Testis (tissue), 3 donors: ENCODE data around the gene E2F2. TPM values are rescaled to one million over a fixed set of nuclear protein-coding genes. Genes with fewer than 3 reads are reported as not detected.

Source experiments
- DNase-seq: peaks from one replicate; pipeline ENCODE4 v3.0.0-alpha.2; 2019
- H3K27ac ChIP-seq, 2 donors: fragments of 200-600 bp; sonication (generic); one replicate each; pipeline ENCODE4 v1.5.1; 2019
- H3K27me3 ChIP-seq: fragments of 200-600 bp; sonication (generic); one replicate; pipeline ENCODE4 v1.5.1; 2019
- H3K36me3 ChIP-seq: fragments of 200-600 bp; sonication (generic); one replicate; pipeline ENCODE4 v1.5.1; 2017; ENCODE audit warnings: low read depth; ENCODE audit errors: missing control alignments
- H3K4me1 ChIP-seq: fragments of 200-600 bp; sonication (generic); one replicate; pipeline ENCODE4 v1.5.1; 2019
- H3K4me3 ChIP-seq, 2 donors: fragments of 200-600 bp; sonication (generic); one replicate each; pipeline ENCODE4 v1.5.1; 2017 to 2019
- H3K9me3 ChIP-seq: fragments of 200-600 bp; sonication (generic); one replicate; pipeline ENCODE4 v1.5.1; 2017
- CTCF ChIP-seq, 3 experiments: fragments of 450-650 bp in 2 of 3; fragments of 200-600 bp in 1 of 3; sonication (generic) in 1 of 3; IDR thresholded peaks; one replicate each; pipeline ENCODE4 v1.5.1; 2016 to 2019; ENCODE audit warnings: antibody characterized with exemption in 3 of 3, mild to moderate bottlenecking in 2 of 3, moderate library complexity in 1 of 3
- POLR2A ChIP-seq: fragments of 450-650 bp; IDR thresholded peaks from one replicate; pipeline ENCODE4 v1.6.1; 2017; ENCODE audit warnings: antibody characterized with exemption, mild to moderate bottlenecking, moderate library complexity
- WGBS, 2 donors: methylation state at CpG; one replicate each; pipeline ENCODE4 v1.1.5; 2018; 5-methylcytosine and 5-hydroxymethylcytosine counted together
- intact Hi-C: fragments of 100-400 bp; cut with DNase I; formaldehyde crosslinking; loops from one replicate; pipeline ENCODE4 v1.15.1; 2023; ENCODE audit warnings: low total_unique reads
- polyA plus RNA-seq: library from polyadenylated mRNA; stranded (reverse); fragments of 350-450 nt; fragmentation: Illumina TruSeq; extraction: RNeasy Lipid Tissue Mini Kit (QIAGEN cat#74804); gene quantifications from one replicate; pipeline ENCODE4 v1.2.3, GENCODE V29; 2014; ENCODE audit warnings: low read depth, low replicate concordance; ENCODE audit not compliant: insufficient read depth
- total RNA-seq, 2 donors: library from RNA; depleted of rRNA; stranded (reverse); fragments of >200 nt; gene quantifications; one replicate each; pipeline ENCODE4 v1.2.3, GENCODE V29; 2016

Gene E2F2
- total and polyA plus RNA-seq, 3 donors from 2014 or later = 4.2 to 6.6 (median 4.8) TPM

- no peaks in the 10 kb centered on the region for H3K9me3 ChIP-seq
- intact Hi-C loops = no loop called here
- 42 to 59% methylated on average over 8 to 12 of the region's 12 CpGs for WGBS, 2 donors
- peaks cover 7% of the 10 kb centered on the region for H3K4me1 ChIP-seq
- no peak overlapping the region for H3K4me3 ChIP-seq
- TF ChIP-seq POLR2A = no peak
- no peak for TF ChIP-seq CTCF (IDR thresholded peaks at IDR 0.05)
- H3K36me3 ChIP-seq = no peaks in the 10 kb centered on the region
- DNase-seq = peak; percentile 57
- H3K27ac ChIP-seq = peak overlapping the region in 1 of 2 donors; percentile 56
- H3K27me3 ChIP-seq = no peaks in the 10 kb centered on the region
Observed at GRCh38 chr1:23470282-23471070, 60.6 kb downstream of the E2F2 start.

GRCh38 chr1:23469372-23469982 is 61.6 kb downstream of the E2F2 start:
- intact Hi-C loops = no loop called here
- Histone ChIP-seq H3K4me3 (no peak overlapping the region), H3K36me3 (no peaks in the 10 kb centered on the region), H3K4me1 (peaks cover 7% of the 10 kb centered on the region), H3K9me3 (no peaks in the 10 kb centered on the region), H3K27me3 (no peaks in the 10 kb centered on the region), H3K27ac (peak overlapping the region in 1 of 2 donors; percentile 56)
- WGBS, 2 donors = 42 to 47% methylated on average over 5 of the region's 5 CpGs
- DNase-seq = no peak
- TF ChIP-seq CTCF (IDR thresholded peaks at IDR 0.05) = no peak
- no peak for TF ChIP-seq POLR2A

- TF ChIP-seq POLR2A (no peak), CTCF (IDR thresholded peaks at IDR 0.05) (no peak)
- no peak overlapping the region for H3K27ac ChIP-seq
- 98 to 100% methylated on average over 3 of the region's 3 CpGs for WGBS, 2 donors
- H3K36me3 ChIP-seq = no peaks in the 10 kb centered on the region
- no peak overlapping the region for H3K4me3 ChIP-seq
- DNase-seq = no peak
- no peaks in the 10 kb centered on the region for H3K9me3 ChIP-seq
- no peaks in the 10 kb centered on the region for H3K27me3 ChIP-seq
- H3K4me1 ChIP-seq = peaks cover 7% of the 10 kb centered on the region
- intact Hi-C loops = no loop called here
Observed at GRCh38 chr1:23466423-23466989, 64.5 kb downstream of the E2F2 start.

GRCh38 chr1:23463286-23463685 is 67.7 kb downstream of the E2F2 start:
- Histone ChIP-seq H3K9me3 (no peaks in the 10 kb centered on the region), H3K36me3 (no peaks in the 10 kb centered on the region), H3K27me3 (no peaks in the 10 kb centered on the region), H3K4me1 (no peaks in the 10 kb centered on the region), H3K4me3 (no peak overlapping the region), H3K27ac (no peak overlapping the region)
- TF ChIP-seq CTCF (IDR thresholded peaks at IDR 0.05) = no peak
- no peak for TF ChIP-seq POLR2A
- DNase-seq = no peak
- intact Hi-C loops = no loop called here
- WGBS, 2 donors = 89 to 92% methylated on average over 3 of the region's 3 CpGs
